Omental fat pad (tissue), 4 donors: ENCODE results near the gene GNB3. TPM values are rescaled to one million over a fixed set of nuclear protein-coding genes. Genes with fewer than 3 reads are reported as not detected.
A peak's percentile ranks its signal among the peaks of the same experiment; 100 is the strongest.

Experiments used
- ATAC-seq: fragments of 150-250 bp; one replicate; pipeline ENCODE4 v1.9.1; 2016; ENCODE audit warnings: mild to moderate bottlenecking, moderate library complexity; ENCODE audit not compliant: low FRiP score
- DNase-seq: peaks from one replicate; pipeline ENCODE4 v3.0.0-alpha.2; 2019; ENCODE audit warnings: low spot score
- CTCF ChIP-seq, 3 donors: fragments of 450-650 bp; IDR thresholded peaks; one replicate each; pipeline ENCODE4 v1.5.1; 2016 to 2017; ENCODE audit warnings: antibody characterized with exemption in 3 of 3, mild to moderate bottlenecking in 3 of 3, moderate library complexity in 2 of 3
- total RNA-seq, 4 donors: library from RNA; depleted of rRNA; stranded (reverse); fragments of >200 nt; gene quantifications; one replicate each; pipeline ENCODE4 v1.1.0, GENCODE V29; 2016

The GNB3 gene
- total RNA-seq, 4 donors from 2014 or later: 0.25 to 2.0 (median 0.48) TPM; not detected in 1

- no peak for ATAC-seq
- DNase-seq: no peak
- no peak for TF ChIP-seq CTCF (IDR thresholded peaks at IDR 0.05)
Measured at GRCh38 chr12:6818222-6818621, 22.5 kb upstream of the GNB3 start.

- DNase-seq (no peak), ATAC-seq (no peak)
- no peak for TF ChIP-seq CTCF (IDR thresholded peaks at IDR 0.05)
Measured at GRCh38 chr12:6818645-6819044, 22.1 kb upstream of the GNB3 start.

GRCh38 chr12:6819106-6820030 is 21.4 kb upstream of the GNB3 start:
- DNase-seq (no peak), ATAC-seq (no peak)
- no peak for TF ChIP-seq CTCF (IDR thresholded peaks at IDR 0.05)

- ATAC-seq (no peak), DNase-seq (no peak)
- no peak for TF ChIP-seq CTCF (IDR thresholded peaks at IDR 0.05)
Measured at GRCh38 chr12:6820166-6820565, 20.6 kb upstream of the GNB3 start.

GRCh38 chr12:6821591-6822425 is 18.9 kb upstream of the GNB3 start, which contains the start of gene GPR162:
Gene GPR162 (plus strand): TSS chr12:6821821. CDS start chr12:6823899, 2,078 bp downstream.
- TF ChIP-seq CTCF (IDR thresholded peaks at IDR 0.05): no peak
- ATAC-seq: peak; percentile 37
- DNase-seq: no peak

GRCh38 chr12:6822426-6823135 is 18.1 kb upstream of the GNB3 start:
- no peak for ATAC-seq
- DNase-seq: no peak
- no peak for TF ChIP-seq CTCF (IDR thresholded peaks at IDR 0.05)
